Ovary (tissue), 3 donors: Measurements from ENCODE around the gene CDAN1.
"Not testable (repeated sequence)": the region's sequence is repeated elsewhere in the genome, so short reads cannot be mapped to it uniquely, and the experiment has no call there.

Source experiments
- CTCF ChIP-seq, 3 donors: fragments of 450-650 bp in 2 of 3; fragments of 200-600 bp in 1 of 3; IDR thresholded peaks; one replicate each; pipeline versions ENCODE4 v1.5.1 to v1.8.0; 2016 to 2022; ENCODE audit warnings: antibody characterized with exemption in 3 of 3, mild to moderate bottlenecking in 1 of 3
- POLR2A ChIP-seq: fragments of 450-650 bp; IDR thresholded peaks from one replicate; pipeline ENCODE4 v1.6.1; 2017; ENCODE audit warnings: antibody characterized with exemption, mild to moderate bottlenecking, moderate library complexity
- donor health status: DM: no; HTN: no; CAD: no.

DNA sequence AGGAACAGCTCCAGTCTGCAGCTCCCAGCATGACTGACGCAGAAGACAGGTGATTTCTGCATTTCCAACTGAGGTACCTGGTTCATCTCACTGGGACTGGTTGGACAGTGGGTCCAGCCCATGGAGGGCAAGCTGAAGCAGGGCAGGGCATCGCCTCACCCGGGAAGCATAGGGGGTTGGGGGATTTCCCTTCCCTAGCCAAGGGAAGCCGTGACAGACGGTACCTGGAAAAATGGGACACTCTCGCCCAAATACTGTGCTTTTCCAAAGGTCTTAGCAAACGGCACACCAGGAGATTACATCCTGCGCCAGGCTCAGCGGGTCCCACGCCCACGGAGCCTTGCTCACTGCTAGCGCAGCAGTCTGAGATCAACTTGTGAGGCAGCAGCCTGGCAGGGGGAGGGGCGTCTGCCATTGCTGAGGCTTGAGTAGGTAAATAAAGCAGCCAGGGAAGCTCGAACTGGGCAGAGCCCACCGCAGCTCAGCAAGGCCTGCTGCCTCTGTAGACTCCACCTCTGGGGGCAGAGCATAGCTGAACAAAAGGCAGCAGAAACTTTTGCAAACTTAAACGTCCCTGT is 27.3 kb upstream of the CDAN1 start:
- TF ChIP-seq CTCF (IDR thresholded peaks at IDR 0.05); POLR2A: not testable (repeated sequence)
